Stimulated activated CD8-positive, alpha-beta memory T cell treated with anti-CD3 and anti-CD28 coated beads, Interleukin-15, amount 100 ng/mL, for 48 hours (primary cell): ENCODE measurements around the gene RGCC.
"Not testable (repeated sequence)": the region's sequence is repeated elsewhere in the genome, so short reads cannot be mapped to it uniquely, and the experiment has no call there.

Experiments used
- DNase-seq, 2 donors: peaks; one replicate each; pipeline ENCODE4 v3.0.0-alpha.2; 2020; ENCODE audit warnings: low read depth in 2 of 2

Gene RGCC, protein sequence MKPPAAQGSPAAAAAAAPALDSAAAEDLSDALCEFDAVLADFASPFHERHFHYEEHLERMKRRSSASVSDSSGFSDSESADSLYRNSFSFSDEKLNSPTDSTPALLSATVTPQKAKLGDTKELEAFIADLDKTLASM

GRCh38 chr13:41456768-41457588 lies at the start of gene RGCC:
Gene RGCC, plus strand, starts transcription at chr13:41457550. Its CDS starts 158 bp downstream, at chr13:41457708.
- DNase-seq: peak; percentile 93 to 95

DNA sequence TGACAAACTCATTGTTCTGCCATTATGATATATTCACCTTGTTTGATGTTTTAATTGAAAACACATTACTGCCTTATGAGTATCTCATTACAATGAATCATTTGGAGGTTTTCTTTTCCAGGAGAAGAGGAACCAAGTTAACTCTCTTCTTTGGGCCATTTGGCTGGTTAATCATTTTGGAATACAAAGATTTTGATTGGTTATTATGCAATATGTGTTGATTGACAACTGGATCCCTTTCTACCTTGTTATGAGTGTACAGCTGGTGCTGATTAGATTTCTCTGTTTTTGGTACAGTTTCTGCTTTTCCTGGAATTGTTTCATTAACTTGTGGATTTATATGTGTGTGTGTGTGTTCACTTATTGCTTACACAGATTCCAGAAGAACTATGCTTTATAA lies 49.2 kb upstream of the RGCC start:
- no peak for DNase-seq

DNA sequence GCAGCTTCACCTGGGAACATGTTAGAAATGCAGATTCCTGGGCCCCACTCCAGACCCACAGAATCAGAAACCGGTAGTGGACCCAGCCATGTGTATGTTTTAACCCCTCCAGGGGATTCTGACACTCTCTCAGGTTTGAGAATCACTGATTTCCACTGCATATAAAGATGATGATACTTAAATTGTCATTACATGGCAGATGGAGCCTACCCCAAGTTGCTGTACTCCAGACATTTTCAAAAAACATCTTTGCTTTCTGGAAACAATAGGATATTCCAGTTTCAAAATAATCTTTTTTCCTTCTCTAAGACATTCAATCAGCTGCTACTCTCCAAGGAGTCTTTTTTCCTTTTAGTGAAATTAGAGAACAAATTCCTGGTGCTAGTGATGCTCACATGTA lies 48.6 kb upstream of the RGCC start:
- DNase-seq: no peak

DNA sequence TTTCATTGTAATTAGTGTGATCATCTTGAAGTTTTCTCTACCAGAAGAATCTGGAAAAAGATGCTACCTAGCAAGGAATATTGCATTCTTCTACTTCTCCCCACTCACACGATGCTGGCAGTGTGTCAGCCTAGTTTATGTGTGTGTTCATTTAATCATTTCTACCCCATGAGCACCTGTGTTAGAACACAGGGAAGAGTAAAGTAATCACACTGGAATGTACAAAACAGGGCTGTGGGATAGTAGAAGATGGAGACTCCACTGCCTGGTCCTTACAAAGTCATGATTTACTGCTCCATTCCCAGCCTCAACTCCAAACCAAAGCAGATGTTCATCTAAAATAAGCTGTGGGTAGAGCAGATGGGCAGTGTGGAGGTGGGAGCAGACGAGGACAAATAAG lies 47.7 kb upstream of the RGCC start:
- DNase-seq: no peak

GRCh38 chr13:41411060-41411459 lies 46.3 kb upstream of the RGCC start:
- no peak for DNase-seq

- DNase-seq: no peak
These were observed 45.8 kb upstream of the RGCC start for GRCh38 chr13:41411522-41411921.

DNA sequence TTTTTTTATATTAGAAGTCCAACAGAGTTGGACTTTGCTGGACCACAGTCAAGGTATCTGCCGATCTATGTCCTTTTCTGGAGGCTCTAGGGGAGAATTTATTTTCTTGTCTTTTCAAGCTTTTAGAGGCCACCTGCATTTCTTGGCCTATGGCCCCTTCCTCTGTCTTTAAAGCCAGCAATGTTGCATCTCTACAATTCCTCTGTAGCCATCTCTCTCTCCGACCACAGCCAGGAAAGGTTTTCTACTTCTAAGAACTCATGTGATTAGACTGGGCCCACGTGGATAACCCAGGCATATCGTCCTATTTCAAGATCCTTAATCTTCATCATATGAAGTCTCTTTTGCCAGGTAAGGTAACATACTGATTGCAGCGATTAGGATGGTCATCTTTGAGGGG lies 43.5 kb upstream of the RGCC start:
- DNase-seq: no peak

DNA sequence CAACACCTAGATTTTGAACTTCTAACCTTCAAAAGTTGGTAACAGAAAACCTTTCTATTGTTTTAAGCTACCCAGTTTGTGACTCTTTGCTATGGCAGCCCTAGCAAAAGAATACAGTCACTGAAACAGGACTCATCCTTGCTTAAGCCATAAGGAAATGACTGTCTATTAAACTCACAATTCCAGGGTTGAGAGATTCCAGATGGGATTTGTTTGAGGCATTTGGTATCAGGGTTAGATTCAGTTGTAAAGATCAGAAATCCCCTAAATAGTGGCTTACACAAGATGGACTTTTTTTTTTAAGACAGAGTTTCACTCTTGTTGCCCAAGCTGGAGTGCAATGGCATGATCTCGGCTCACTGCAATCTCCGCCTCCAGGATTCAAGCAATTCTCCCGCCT lies 41.1 kb upstream of the RGCC start:
- no peak for DNase-seq

DNA sequence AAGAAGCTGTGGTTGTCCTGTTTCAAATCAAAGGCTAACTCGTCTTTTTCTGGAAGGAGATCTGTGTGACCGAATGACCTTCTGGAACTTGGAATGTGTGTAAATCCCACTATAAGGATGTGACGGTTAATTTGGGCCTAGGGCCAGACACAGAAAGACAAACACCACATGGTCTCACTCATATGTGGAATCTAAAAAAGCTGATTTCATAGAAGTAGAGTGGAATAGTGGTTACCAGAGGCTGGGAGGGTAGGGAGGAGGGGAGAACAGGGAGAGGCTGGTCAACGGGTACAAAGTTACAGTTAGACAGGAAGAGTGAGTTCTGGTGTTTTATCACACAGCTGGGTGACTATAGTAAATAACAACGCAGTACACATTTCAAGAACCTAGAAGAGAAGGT lies 39.3 kb upstream of the RGCC start:
- no peak for DNase-seq

DNA sequence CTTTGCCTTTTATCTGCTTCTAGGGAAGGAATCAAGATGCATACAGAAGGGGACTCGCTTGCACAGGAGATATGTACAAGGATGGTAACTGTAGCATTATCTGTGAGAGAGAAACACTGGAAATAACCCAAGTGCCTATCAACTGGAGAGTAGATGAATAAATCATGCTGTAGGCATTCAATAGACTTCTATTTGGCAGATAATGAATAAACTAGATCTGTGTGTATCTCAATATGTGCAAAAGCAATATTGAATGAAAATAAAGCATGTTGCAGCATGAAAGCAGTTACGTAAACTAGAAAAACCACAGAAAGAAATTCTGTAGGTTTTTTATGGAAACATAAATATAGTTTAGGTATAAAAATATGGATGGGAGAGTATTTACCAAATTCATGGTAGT lies 38.6 kb upstream of the RGCC start:
- no peak for DNase-seq

DNA sequence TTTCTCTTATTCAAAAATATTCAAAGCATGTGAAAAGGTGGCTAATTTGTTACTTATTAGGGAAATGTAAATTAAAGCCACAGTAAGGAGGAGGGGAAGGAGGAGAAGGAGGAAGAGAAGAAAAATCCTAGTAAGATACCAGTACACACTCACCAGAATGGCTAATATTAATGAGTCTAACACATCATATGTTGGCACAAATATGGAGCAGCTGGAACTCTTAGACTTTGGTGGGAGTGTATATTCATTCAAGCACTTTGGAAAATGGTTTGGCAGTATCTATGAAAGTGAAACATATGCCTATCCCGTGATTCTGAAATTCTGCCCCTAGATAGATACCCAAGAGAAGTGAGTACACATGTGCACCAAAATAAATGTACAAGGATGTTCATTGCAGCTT lies 38.1 kb upstream of the RGCC start:
- no peak for DNase-seq

GRCh38 chr13:41420146-41420545 lies 37.2 kb upstream of the RGCC start:
- DNase-seq: no peak

- not testable (repeated sequence) for DNase-seq
These were observed 36.0 kb upstream of the RGCC start for GRCh38 chr13:41421330-41421729.

- not testable (repeated sequence) for DNase-seq
These were observed 35.4 kb upstream of the RGCC start for GRCh38 chr13:41421983-41422382.

GRCh38 chr13:41423259-41423658 lies 34.1 kb upstream of the RGCC start:
- DNase-seq: not testable (repeated sequence)

GRCh38 chr13:41424675-41425074 lies 32.7 kb upstream of the RGCC start:
- DNase-seq: not testable (repeated sequence)

DNA sequence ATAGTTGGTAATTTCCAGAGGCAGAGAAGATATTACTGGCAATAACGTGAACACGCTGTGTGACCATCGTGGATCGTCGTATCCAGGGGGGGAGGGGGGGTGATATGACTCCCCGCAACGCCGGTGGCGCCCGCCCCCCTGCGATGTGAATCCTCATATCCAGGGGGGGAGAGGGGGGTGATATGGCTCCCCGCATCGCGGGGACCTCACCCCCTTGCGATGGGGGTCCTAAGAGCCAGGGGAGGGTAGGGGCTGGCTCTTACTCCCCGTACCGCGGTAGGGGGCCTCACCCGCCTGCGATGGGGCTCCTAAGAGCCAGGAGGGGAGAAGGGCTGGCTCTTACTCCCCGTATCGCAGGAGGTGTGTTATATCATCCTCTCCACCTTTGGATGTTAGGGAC lies 31.3 kb upstream of the RGCC start:
- DNase-seq: no peak

- DNase-seq: no peak
These were observed 29.7 kb upstream of the RGCC start for GRCh38 chr13:41427666-41428065.

DNA sequence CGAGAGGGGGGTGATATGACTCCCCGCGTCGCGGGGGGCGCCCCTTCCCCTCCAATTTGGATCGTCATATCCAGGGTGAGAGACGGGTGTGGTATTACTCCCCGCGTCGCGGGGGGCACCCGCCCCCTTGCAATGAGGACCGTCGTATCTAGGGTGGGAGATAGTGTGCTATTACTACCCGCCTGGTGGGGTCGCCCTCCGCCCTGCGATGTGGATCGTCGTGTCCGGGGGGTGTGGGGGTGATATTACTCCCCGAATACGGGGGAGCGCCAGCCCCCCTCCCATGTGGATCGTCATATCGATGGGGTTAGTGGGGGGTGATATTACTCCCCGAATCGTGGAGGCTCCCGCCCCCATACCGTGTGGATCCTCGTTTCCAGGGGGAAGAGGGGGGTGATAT lies 29.2 kb upstream of the RGCC start:
- DNase-seq: no peak

DNA sequence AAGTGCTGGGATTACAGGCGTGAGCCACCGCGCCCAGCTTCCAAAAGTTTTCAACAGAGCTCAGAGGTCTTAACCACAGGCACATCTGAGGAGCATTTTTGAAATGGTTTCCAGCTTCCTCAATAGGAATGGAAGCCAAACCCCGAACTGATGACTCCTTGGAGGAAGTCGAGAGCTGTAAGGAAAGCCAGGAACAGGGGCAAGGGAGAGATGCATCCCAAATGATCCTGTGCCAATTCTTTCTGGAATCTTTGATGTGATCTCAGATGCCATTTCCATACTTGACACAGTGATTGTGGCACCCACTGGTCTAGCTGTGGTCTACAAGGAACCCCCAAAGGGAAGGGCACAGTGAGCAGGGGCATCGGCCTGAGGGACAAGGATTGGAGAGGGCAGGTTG lies 23.3 kb upstream of the RGCC start:
- not testable (repeated sequence) for DNase-seq

DNA sequence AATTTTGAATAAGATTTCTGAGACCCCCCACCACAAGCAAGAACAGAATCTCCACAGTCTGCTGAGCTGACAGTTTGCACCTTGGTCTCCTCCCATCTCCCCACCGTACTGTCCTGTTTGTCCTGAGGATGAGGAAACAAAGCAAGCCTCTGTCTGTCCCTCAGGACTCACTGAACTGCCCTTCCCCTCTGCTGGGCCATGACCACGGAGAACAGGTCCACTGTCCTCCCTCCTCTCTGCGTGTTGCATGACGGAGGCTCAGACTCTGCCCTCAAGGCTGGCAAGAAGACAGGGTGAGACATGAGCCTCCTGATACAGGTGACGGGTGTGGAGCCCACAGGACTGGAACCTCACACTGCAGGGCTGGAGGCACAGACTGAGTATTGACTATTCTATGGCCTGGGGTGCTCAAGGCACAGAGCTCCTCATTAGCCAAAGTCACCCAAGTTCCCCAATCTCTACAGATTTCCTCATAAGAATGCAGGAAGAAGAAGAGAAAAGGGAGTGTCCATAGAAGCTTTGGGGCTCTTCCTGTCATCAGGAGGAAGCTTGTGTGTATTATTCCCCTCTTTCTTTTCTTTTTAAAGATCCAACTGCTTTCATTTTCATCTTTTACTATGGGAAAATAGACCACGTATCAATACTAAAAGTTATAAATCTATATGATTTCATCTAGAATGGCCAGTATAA lies 22.4 kb upstream of the RGCC start:
- DNase-seq: no peak

DNA sequence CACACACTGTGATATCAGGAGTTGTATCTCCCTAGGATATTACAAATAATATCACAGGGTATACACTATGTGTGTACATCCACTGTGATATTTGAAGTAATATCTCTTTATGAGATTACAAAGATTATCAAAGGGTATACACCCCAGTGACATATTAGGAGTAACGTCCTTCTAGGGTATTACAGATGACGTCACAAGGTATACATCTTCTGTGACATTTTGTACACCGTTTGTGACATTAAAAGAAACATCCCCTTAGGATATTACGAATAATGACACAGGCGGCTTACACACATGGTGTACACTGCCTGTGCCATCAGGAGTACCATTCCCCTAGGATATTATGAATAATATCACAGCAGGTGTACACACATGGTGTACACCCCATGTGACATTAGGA lies 13.4 kb upstream of the RGCC start:
- no peak for DNase-seq

- no peak for DNase-seq
These were observed 4.9 kb upstream of the RGCC start for GRCh38 chr13:41452462-41452861.
